Keratinocyte (primary cell): ENCODE measurements around the gene NID2.

Experiments used
- CTCF ChIP-seq, 3 experiments: IDR thresholded peaks in 1 of 3; conservative IDR thresholded peaks in 1 of 3; optimal IDR thresholded peaks in 1 of 3; 2 replicates in 2 of 3; 3 replicates in 1 of 3; pipeline versions ENCODE3 to v1.5.1; 2011; ENCODE audit warnings: low read length in 3 of 3, mild to moderate bottlenecking in 3 of 3, moderate library complexity in 2 of 3, control low read depth in 1 of 3, inconsistent platforms in 1 of 3; ENCODE audit not compliant: insufficient read depth in 2 of 3; ENCODE audit errors: extremely low read depth in 1 of 3
- EZH2 ChIP-seq: IDR thresholded peaks from one replicate; pipeline ENCODE4 v1.6.1; 2012; ENCODE audit warnings: inconsistent platforms, mild to moderate bottlenecking, low read length, moderate library complexity

- TF ChIP-seq CTCF (optimal IDR thresholded peaks at IDR 0.05 in 1 of 3, IDR thresholded peaks at IDR 0.05 in 1 of 3, conservative IDR thresholded peaks at IDR 0.05 in 1 of 3; ENCODE audit: extremely low read depth in 1 of 3, insufficient read depth in 2 of 3, low read length in 3 of 3) = no peak
- no peak for TF ChIP-seq EZH2
Measured at GRCh38 chr14:52060080-52060479, 8.8 kb downstream of the NID2 start.
